ENCODE data around the gene ATP6V0A1. TPM values are rescaled to one million over a fixed set of nuclear protein-coding genes. Genes with fewer than 3 reads are reported as not detected.

The ATP6V0A1 gene
- total RNA-seq, 1 experiment from 2014 or later = 0.07 TPM

DNA sequence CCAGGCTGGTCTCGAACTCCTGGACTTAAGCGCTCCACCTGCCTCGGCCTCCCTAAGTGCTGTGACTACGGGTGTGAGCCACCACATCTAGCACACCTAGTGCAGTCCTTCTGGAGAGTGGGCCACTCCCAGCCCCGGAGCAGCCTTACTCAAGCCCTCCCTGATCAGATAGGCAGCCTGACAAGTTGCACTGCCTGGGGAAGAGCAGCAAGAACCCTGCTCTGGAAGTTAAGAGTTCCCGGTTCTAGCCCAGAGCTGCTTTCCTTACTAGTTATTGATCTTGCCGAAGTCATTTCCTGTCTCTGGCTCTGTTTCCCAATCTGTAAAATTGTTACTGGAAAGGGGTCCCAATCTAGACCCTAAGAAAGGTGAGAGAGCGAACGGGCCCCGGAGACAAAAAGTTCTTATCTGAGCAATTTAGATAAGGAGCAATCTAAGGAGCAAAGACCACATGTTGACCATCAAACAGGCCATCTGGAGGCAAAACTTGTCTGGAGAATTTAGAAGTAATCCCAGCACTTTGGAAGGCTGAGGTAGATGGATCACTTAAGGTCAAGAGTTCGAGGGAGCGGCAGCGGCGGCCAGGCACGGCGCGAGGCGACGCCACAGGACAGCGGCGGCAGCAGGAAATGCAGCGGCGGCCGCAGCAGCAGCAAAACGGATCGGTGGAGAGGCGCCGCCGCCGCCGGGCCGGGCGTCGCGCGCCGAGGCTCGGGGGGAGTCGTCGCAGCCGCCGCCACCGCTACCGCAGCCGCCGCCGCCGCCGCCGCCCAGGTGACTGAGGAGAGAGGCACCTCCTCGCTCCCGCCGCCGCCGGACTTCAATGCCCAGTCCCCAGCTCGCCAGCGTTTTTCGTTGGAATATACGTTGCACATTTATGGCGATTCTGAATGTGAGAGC is 73.0 kb downstream of the ATP6V0A1 start:
- no peak overlapping the region for H3K9ac ChIP-seq (ENCODE audit: low read length)
- H4K20me1 ChIP-seq (ENCODE audit: low read length) = no peaks in the 10 kb centered on the region
- peak overlapping the region; percentile 76; the same call in 1 of the 2 replicates for H2AFZ ChIP-seq (ENCODE audit: low read length)
- TF ChIP-seq EZH2 (IDR thresholded peaks at IDR 0.05; ENCODE audit: low read length, unreplicated experiment) = no peak
- TF ChIP-seq, protein P1, sequence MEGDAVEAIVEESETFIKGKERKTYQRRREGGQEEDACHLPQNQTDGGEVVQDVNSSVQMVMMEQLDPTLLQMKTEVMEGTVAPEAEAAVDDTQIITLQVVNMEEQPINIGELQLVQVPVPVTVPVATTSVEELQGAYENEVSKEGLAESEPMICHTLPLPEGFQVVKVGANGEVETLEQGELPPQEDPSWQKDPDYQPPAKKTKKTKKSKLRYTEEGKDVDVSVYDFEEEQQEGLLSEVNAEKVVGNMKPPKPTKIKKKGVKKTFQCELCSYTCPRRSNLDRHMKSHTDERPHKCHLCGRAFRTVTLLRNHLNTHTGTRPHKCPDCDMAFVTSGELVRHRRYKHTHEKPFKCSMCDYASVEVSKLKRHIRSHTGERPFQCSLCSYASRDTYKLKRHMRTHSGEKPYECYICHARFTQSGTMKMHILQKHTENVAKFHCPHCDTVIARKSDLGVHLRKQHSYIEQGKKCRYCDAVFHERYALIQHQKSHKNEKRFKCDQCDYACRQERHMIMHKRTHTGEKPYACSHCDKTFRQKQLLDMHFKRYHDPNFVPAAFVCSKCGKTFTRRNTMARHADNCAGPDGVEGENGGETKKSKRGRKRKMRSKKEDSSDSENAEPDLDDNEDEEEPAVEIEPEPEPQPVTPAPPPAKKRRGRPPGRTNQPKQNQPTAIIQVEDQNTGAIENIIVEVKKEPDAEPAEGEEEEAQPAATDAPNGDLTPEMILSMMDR (conservative IDR thresholded peaks at IDR 0.05; ENCODE audit: low read depth, low read length) = peak; percentile 29; the same call in 1 of the 2 replicates
- H3F3A ChIP-seq (ENCODE audit: low read length, unreplicated experiment) = no peaks in the 10 kb centered on the region
- H3K4me2 ChIP-seq (ENCODE audit: low read length) = peak overlapping the region; percentile 75
- intact Hi-C loops (cut with micrococcal nuclease) = no loop called here
- DNase-seq (peak; percentile 51), ATAC-seq (peak; percentile 35)
- POLR2A ChIA-PET (ENCODE audit: unreplicated experiment) = interaction anchor here (0.6 to 0.7 kb wide), 2 partner anchors 23 to 676 kb away, joined by 11 to 26 read pairs; no protein-coding TSS in a partner anchor
- no peaks in the 10 kb centered on the region for H3K9me3 ChIP-seq (ENCODE audit: low read length)
- CTCF ChIA-PET = no interaction called here
- no peak overlapping the region for H3K27ac ChIP-seq (ENCODE audit: low read length)
- H3K9me2 ChIP-seq (replicated peaks; ENCODE audit: low read length) = no peaks in the 10 kb centered on the region
- no peaks in the 10 kb centered on the region for H3K36me3 ChIP-seq (ENCODE audit: low read depth, low read length)
- BruUV-seq (replicated peaks) = no TSS peak
- no peaks in the 10 kb centered on the region for H3K27me3 ChIP-seq (ENCODE audit: low read length)
- peaks cover 10% of the 10 kb centered on the region for H3K4me1 ChIP-seq (ENCODE audit: insufficient read depth, low read length)
- H3K4me3 ChIP-seq (ENCODE audit: low read length) = peak overlapping the region; percentile 66
- no peaks in the 10 kb centered on the region for H3K79me2 ChIP-seq (ENCODE audit: low read length)

DNA sequence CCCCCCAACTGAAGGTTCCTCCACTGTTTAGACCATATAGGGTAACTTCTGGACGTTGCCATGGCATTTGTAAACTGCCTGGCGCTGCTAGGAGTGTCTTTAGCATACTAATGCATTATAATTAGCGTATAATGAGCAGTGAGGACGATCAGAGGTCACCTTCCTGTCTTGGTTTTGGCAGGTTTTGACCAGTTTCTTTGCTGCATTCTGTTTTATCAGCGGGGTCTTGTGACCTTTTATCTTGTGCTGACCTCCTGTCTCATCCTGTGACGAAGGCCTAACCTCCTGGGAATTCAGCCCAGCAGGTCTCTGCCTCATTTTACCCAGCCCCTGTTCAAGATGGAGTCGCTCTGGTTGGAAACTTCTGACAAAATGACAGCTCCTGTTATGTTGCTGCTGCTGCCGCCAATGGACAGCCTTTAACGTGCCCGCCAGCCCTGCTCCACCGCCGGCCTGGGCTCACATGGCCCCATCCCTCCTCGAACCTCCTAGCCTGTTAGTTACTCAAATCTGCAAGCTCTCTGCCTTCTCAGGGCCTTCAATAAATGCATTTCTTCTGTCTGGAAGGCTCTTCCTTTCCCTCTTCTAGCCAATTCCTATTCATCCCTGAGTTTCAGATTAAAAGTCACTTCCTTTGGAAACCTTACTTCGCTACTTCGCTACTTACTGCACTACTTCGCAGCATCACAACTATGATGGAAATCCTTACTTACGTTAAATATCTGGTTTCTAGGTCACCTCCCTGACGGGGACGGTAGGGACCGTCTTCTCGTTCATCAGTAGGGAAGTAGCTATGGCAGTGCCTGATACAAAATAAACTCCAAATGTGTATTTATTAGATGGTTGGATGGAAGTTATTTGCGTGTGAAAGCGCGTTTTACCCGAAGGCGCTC is 76.7 kb downstream of the ATP6V0A1 start:
- Histone ChIP-seq H3F3A (ENCODE audit: low read length, unreplicated experiment) (no peaks in the 10 kb centered on the region), H3K79me2 (ENCODE audit: low read length) (no peaks in the 10 kb centered on the region), H3K27me3 (ENCODE audit: low read length) (no peaks in the 10 kb centered on the region), H3K9ac (ENCODE audit: low read length) (peak overlapping the region; percentile 58), H3K27ac (ENCODE audit: low read length) (peak overlapping the region; percentile 23; the same call in 1 of the 2 replicates), H3K36me3 (ENCODE audit: low read depth, low read length) (no peaks in the 10 kb centered on the region), H4K20me1 (ENCODE audit: low read length) (no peaks in the 10 kb centered on the region), H3K9me2 (replicated peaks; ENCODE audit: low read length) (no peaks in the 10 kb centered on the region), H3K4me1 (ENCODE audit: insufficient read depth, low read length) (peaks cover 15% of the 10 kb centered on the region), H2AFZ (ENCODE audit: low read length) (peak overlapping the region; percentile 87), H3K4me3 (ENCODE audit: low read length) (peak overlapping the region; percentile 65), H3K9me3 (ENCODE audit: low read length) (no peaks in the 10 kb centered on the region), H3K4me2 (ENCODE audit: low read length) (peak overlapping the region; percentile 85)
- intact Hi-C loops (cut with micrococcal nuclease) = no loop called here
- ChIA-PET CTCF (no interaction called here), POLR2A (ENCODE audit: unreplicated experiment) (interaction anchor here (0.7 kb wide), 1 partner anchor 16 kb away, joined by 3 read pairs; no protein-coding TSS in a partner anchor)
- no peak for TF ChIP-seq EZH2phosphoT487 (IDR thresholded peaks at IDR 0.05; ENCODE audit: borderline replicate concordance, low read length)
- TF ChIP-seq, protein P1 (conservative IDR thresholded peaks at IDR 0.05; ENCODE audit: low read depth, low read length) = no peak
- TF ChIP-seq EZH2 (IDR thresholded peaks at IDR 0.05; ENCODE audit: low read length, unreplicated experiment) = no peak
- ATAC-seq = no peak
- DNase-seq = no peak
- BruUV-seq (replicated peaks) = TSS peak; percentile 96

All from PC-3 (cell line).